Activated CD4-positive, alpha-beta T cell treated with anti-CD3 and anti-CD28 coated beads, Interleukin-2, amount 10 ng/mL, durations not matched to agents 7 days and 5 days (primary cell): Measurements from ENCODE around the gene RAB9A. TPM values are rescaled to one million over a fixed set of nuclear protein-coding genes. Genes with fewer than 3 reads are reported as not detected.
"Not testable (repeated sequence)": the region's sequence is repeated elsewhere in the genome, so short reads cannot be mapped to it uniquely, and the experiment has no call there.

ENCODE experiments used
- CTCF ChIA-PET: fragments of 350-600 bp; sonication (Branson Sonifier 250); formaldehyde crosslinking; loops from one replicate; lab custom pipeline; 2021; ENCODE audit warnings: antibody characterized with exemption; lab: Charles Lee
- POLR2A ChIA-PET: fragments of 350-600 bp; sonication (Branson Sonifier 250); formaldehyde crosslinking; loops from one replicate; lab custom pipeline; 2021; ENCODE audit warnings: antibody characterized with exemption; lab: Charles Lee
- DNase-seq: peaks from one replicate; pipeline ENCODE4 v3.0.0-alpha.2; 2020
- H3K27ac Mint-ChIP-seq: one replicate; pipeline ENCODE4 v1.8.0; 2021; ENCODE audit warnings: mild to moderate bottlenecking, moderate library complexity, mixed read lengths
- H3K27me3 Mint-ChIP-seq: one replicate; pipeline ENCODE4 v1.8.0; 2021; ENCODE audit warnings: mixed read lengths
- H3K36me3 Mint-ChIP-seq: one replicate; pipeline ENCODE4 v1.8.0; 2021; ENCODE audit warnings: low read depth, mixed read lengths
- H3K4me1 Mint-ChIP-seq: one replicate; pipeline ENCODE4 v1.8.0; 2021; ENCODE audit warnings: mixed read lengths
- H3K4me3 Mint-ChIP-seq: one replicate; pipeline ENCODE4 v1.8.0; 2021; ENCODE audit warnings: mild to moderate bottlenecking, moderate library complexity, mixed read lengths
- H3K9me3 Mint-ChIP-seq: one replicate; pipeline ENCODE4 v1.8.0; 2021; ENCODE audit warnings: mixed read lengths
- total RNA-seq, 2 experiments: library from RNA; stranded (reverse); gene quantifications; one replicate each; pipeline ENCODE4 v1.2.3, GENCODE V29; 2021

RAB9A gene
- total RNA-seq, 2 experiments from 2014 or later = 9.1 to 10.9 TPM

DNA sequence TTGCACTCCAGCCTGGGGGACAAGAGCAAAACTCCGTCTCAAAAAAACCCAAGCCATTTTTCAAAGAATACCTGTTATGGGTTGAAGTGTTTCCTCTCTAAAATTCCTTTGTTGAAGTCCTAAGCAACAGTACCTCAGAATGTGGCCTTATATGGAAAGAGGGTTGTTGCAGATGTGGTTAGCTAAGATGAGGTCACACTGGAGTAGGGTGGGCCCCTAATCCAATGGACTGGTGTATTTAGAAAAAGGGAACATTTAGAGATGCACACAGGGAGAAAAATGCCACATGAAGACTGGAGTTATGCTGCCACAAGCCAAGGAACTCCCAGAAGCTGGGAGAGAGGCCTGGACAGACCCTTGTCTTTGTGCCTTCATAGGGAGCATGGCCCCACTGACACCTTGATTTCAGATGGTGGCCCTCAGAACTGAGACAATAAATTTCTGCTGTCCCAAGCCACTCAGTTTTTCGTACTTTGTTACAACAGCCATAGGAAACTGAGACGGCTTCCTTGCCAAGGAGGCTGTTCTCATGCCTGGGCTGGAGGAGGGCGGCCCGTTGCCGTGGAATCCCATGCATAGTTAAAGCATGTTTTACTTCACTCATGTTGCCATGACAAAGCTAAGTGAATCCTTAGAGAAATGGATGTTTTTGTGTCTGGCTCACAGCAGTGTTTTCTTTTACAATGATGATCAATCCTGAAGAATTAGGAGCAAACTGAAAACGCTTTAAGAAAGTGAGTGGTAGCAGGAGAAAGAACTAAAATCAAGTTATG, 29.0 kb downstream of the RAB9A start:
- H3K4me3 Mint-ChIP-seq = no peak overlapping the region
- peaks cover 44% of the 10 kb centered on the region for H3K36me3 Mint-ChIP-seq
- H3K4me1 Mint-ChIP-seq = peaks cover 38% of the 10 kb centered on the region
- no peaks in the 10 kb centered on the region for H3K27me3 Mint-ChIP-seq
- no peak for DNase-seq
- POLR2A ChIA-PET = no interaction called here
- CTCF ChIA-PET = no interaction called here
- H3K27ac Mint-ChIP-seq = no peak overlapping the region
- no peaks in the 10 kb centered on the region for H3K9me3 Mint-ChIP-seq

- Mint-ChIP-seq H3K36me3 (peaks cover 53% of the 10 kb centered on the region), H3K4me1 (peaks cover 47% of the 10 kb centered on the region), H3K9me3 (peaks cover 2% of the 10 kb centered on the region), H3K27me3 (no peaks in the 10 kb centered on the region), H3K4me3 (no peak overlapping the region), H3K27ac (peak overlapping the region; percentile 60)
- DNase-seq = no peak
- ChIA-PET POLR2A (no interaction called here), CTCF (no interaction called here)
These were observed 30.4 kb downstream of the RAB9A start for GRCh38 chrX:13719192-13719856.

- peaks cover 59% of the 10 kb centered on the region for H3K36me3 Mint-ChIP-seq
- no peak overlapping the region for H3K27ac Mint-ChIP-seq
These were observed 32.4 kb downstream of the RAB9A start for GRCh38 chrX:13721371-13721770.

DNA sequence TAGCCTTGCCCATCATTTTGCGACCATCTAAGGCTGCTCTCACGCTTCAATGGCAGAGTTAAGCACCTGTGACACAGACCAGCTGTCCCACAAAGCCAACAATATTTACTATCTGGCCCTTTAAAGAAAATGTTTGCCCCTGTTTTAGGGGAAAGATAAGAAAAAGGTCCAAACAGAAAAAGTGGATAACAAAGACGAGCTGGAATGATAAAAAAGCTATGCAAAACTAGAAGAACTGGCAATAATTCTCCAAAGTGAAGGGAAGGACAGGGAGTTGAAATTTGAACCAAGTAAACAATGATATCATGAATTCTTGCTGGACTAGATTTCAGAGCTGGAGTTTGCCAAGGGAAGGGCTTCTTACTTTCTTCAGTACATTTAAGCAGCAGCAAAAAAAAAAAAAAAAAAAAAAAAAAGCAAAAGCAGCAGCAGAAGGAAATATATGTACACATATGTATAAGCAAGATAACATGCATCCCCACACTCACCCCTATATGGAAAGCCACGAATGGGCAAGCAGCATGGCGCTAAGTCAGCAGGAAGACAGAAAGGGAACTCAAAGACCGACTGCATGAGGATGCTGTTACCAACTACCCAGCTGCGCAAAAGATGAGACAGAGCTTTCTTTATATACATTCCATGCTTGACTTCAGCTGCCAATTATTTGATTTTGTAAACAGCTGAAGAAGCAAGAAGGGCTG, 33.0 kb downstream of the RAB9A start:
- no peaks in the 10 kb centered on the region for H3K27me3 Mint-ChIP-seq
- ChIA-PET CTCF (no interaction called here), POLR2A (no interaction called here)
- H3K4me1 Mint-ChIP-seq = peaks cover 65% of the 10 kb centered on the region
- H3K4me3 Mint-ChIP-seq = no peak overlapping the region
- H3K9me3 Mint-ChIP-seq = peaks cover 6% of the 10 kb centered on the region
- H3K27ac Mint-ChIP-seq = no peak overlapping the region
- DNase-seq = no peak
- peaks cover 61% of the 10 kb centered on the region for H3K36me3 Mint-ChIP-seq

More at GRCh38 chrX:13721371-13721770, 32.4 kb downstream of the RAB9A start:
- peaks cover 62% of the 10 kb centered on the region for H3K4me1 Mint-ChIP-seq
- H3K27me3 Mint-ChIP-seq = no peaks in the 10 kb centered on the region
- ChIA-PET POLR2A (no interaction called here), CTCF (no interaction called here)
- no peak for DNase-seq
- no peak overlapping the region for H3K4me3 Mint-ChIP-seq
- peaks cover 2% of the 10 kb centered on the region for H3K9me3 Mint-ChIP-seq

GRCh38 chrX:13724878-13725277, 36.0 kb downstream of the RAB9A start:
- peaks cover 12% of the 10 kb centered on the region for H3K9me3 Mint-ChIP-seq
- H3K4me3 Mint-ChIP-seq = peak overlapping the region; percentile 27
- peaks cover 74% of the 10 kb centered on the region for H3K36me3 Mint-ChIP-seq
- DNase-seq = peak; percentile 56
- peak overlapping the region; percentile 82 for H3K27ac Mint-ChIP-seq
- POLR2A ChIA-PET, H3K27me3 Mint-ChIP-seq: not testable (repeated sequence)
- peaks cover 62% of the 10 kb centered on the region for H3K4me1 Mint-ChIP-seq
- CTCF ChIA-PET = interaction anchor here (1.3 to 2.3 kb wide), 4 partner anchors 9 to 36 kb away, joined by 3 to 10 read pairs (median 4); partner anchors contain the start of genes OFD1, RAB9A and TRAPPC2

DNA sequence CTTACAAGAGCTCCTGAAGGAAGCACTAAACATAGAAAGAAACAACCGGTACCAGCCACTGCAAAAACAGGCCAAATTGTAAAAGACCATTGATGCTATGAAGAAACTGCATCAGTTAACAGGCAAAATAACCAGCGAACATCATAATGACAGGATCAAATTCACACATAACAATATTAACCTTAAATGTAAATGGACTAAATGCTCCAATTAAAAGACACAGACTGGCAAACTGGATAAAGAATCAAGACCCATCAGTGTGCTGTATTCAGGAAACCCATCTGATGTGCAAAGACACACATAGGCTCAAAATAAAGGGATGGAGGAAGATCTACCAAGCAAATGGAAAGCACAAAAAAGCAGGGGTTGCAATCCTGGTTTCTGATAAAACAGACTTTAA, 37.7 kb downstream of the RAB9A start:
- H3K27me3 Mint-ChIP-seq, DNase-seq, POLR2A ChIA-PET, H3K4me3 Mint-ChIP-seq: not testable (repeated sequence)
- peaks cover 68% of the 10 kb centered on the region for H3K4me1 Mint-ChIP-seq
- H3K36me3 Mint-ChIP-seq = peaks cover 80% of the 10 kb centered on the region
- CTCF ChIA-PET = interaction anchor here (0.8 to 2.3 kb wide), 2 partner anchors 8 to 15 kb away, joined by 3 to 10 read pairs; partner anchors contain the start of genes OFD1 and TRAPPC2
- peaks cover 12% of the 10 kb centered on the region for H3K9me3 Mint-ChIP-seq
- peak overlapping the region; percentile 82 for H3K27ac Mint-ChIP-seq

- Mint-ChIP-seq H3K36me3 (peaks cover 77% of the 10 kb centered on the region), H3K4me1 (peaks cover 68% of the 10 kb centered on the region)
- H3K9me3 Mint-ChIP-seq, H3K27ac Mint-ChIP-seq, DNase-seq, H3K27me3 Mint-ChIP-seq, CTCF ChIA-PET, POLR2A ChIA-PET, H3K4me3 Mint-ChIP-seq: not testable (repeated sequence)
These were observed 41.6 kb downstream of the RAB9A start for GRCh38 chrX:13730523-13730922.

- H3K4me1 Mint-ChIP-seq = peaks cover 60% of the 10 kb centered on the region
These were observed 43.5 kb downstream of the RAB9A start for GRCh38 chrX:13732246-13733067.

DNA sequence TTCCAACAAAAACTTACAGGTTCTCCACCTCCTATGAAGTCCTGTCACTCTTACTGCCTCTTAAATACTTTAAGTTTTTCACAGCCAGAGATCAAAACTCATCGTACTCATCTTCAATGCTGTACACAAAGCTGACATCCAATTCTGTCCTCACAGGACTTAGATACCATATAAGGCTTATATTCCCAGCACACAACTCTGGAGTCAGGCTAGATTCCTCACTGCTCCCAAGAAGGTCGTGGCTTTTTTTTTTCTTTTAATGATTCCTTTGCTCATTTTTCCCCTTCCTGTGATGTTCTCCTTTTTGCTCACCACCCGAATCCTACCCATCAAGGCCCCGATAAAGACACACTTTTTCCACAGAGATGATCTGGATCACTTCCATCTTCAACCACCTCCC, 44.6 kb downstream of the RAB9A start:
- Mint-ChIP-seq H3K4me1 (peaks cover 55% of the 10 kb centered on the region), H3K4me3 (peak overlapping the region; percentile 87), H3K27ac (peak overlapping the region; percentile 98), H3K9me3 (no peaks in the 10 kb centered on the region), H3K36me3 (peaks cover 57% of the 10 kb centered on the region), H3K27me3 (no peaks in the 10 kb centered on the region)
- POLR2A ChIA-PET = no interaction called here
- DNase-seq = no peak
- CTCF ChIA-PET = interaction anchor here (0.8 to 2.2 kb wide), 2 partner anchors 8 to 43 kb away, joined by 3 to 10 read pairs; no protein-coding TSS in a partner anchor

More at GRCh38 chrX:13732246-13733067, 43.5 kb downstream of the RAB9A start:
- Mint-ChIP-seq H3K36me3 (peaks cover 67% of the 10 kb centered on the region), H3K9me3 (peaks cover 2% of the 10 kb centered on the region), H3K4me3 (peak overlapping the region; percentile 38), H3K27ac (no peak overlapping the region), H3K27me3 (no peaks in the 10 kb centered on the region)
- POLR2A ChIA-PET = no interaction called here
- CTCF ChIA-PET = no interaction called here
- DNase-seq = no peak

DNA sequence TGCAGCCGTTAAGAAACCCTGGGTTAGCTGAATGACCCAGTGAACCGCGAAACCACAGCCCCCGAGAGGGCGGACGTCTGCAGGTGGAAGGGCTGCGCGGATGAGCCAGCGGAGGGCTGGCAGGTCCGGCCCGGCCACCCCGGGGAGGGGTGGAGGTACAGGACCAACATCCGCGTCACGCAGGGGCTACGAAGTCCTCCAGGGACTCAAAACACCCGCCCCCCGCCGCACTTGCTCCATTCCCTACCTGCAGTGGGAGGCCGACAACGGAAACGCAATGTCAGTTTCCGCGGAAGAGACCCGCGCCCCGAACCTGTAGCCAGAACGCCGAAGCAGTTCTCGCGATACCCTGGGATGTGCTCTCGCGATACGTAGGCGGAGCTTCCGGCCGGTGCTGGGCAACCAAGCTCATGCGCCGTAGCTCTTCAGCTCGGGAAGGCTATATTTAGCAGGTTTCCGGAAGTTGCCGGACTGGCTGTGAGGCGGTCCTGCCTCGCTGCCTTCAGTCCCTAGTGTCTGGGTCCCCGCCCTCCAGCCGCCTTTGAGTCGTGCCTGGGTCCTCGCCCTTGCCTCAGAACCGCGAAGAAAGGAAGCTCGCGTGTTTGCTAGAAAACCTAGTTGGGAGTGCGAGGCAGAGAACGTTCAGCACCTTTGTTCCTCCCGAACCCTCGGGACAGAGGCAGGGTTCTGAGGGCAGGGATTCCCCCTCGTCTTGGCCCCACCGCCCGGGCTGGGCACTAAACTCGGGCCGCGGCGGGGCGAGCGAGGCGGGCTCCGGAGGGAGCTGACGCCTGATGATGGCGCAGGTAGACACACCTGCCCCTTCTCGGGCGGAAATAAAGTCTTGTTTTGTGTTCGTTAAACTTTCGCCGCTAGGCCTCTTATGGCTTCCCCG, 45.6 kb downstream of the RAB9A start, which contains the start of the genes OFD1 and TRAPPC2:
OFD1 (plus strand) TSS at position 471 of the 895 bp plus-strand sequence; CDS start at position 795, 324 bp downstream.
TRAPPC2 (minus strand) TSS at position 343 of the 895 bp plus-strand sequence. CDS start 14,657 bp downstream, outside the sequence.
- DNase-seq = peak; percentile 92
- Mint-ChIP-seq H3K4me1 (peaks cover 47% of the 10 kb centered on the region), H3K4me3 (peak within 1 kb of the TSS; percentile 87), H3K27ac (peak within 1 kb of the TSS; percentile 98), H3K27me3 (no peaks in the 10 kb centered on the region), H3K36me3 (peaks cover 48% of the 10 kb centered on the region), H3K9me3 (no peaks in the 10 kb centered on the region)
- POLR2A ChIA-PET = interaction anchor here (0.5 to 0.6 kb wide), 3 partner anchors 395 to 785 kb away, joined by 3 to 4 read pairs (median 3); no protein-coding TSS in a partner anchor
- CTCF ChIA-PET = interaction anchor here (0.8 to 3.6 kb wide), 8 partner anchors 8 to 1931 kb away, joined by 3 to 16 read pairs (median 3); no protein-coding TSS in a partner anchor

DNA sequence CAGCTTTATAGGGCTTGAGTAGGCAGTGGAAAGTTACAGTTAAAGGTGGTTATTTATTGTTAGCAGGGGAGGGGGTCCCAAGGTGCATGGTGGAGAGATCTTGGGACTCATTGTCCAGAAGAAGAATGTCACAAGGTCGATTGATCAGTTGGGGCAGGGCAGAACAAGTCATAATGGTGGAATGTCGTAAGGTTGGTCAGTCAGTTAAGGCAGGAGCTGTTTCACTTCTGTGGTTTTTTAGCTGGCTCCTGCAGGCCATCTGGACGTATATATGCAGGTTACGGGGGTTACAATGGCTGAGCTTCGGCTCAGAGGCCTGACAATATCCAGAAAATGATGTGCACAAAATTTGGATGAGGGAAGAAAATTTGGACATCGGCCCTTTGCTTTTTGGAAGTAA, 52.8 kb downstream of the RAB9A start:
- H3K9me3 Mint-ChIP-seq = no peaks in the 10 kb centered on the region
- POLR2A ChIA-PET = no interaction called here
- CTCF ChIA-PET = no interaction called here
- H3K36me3 Mint-ChIP-seq = peaks cover 24% of the 10 kb centered on the region
- peak overlapping the region; percentile 90 for H3K27ac Mint-ChIP-seq
- peaks cover 30% of the 10 kb centered on the region for H3K4me1 Mint-ChIP-seq
- no peak for DNase-seq
- H3K27me3 Mint-ChIP-seq = no peaks in the 10 kb centered on the region
- H3K4me3 Mint-ChIP-seq = no peak overlapping the region
